ENCODE measurements around the gene DOCK4. TPM values are rescaled to one million over a fixed set of nuclear protein-coding genes. Genes with fewer than 3 reads are reported as not detected.

The DOCK4 gene
- total RNA-seq, 2 experiments from 2014 or later, result 0.64 to 0.87 TPM

GRCh38 chr7:111732923-111733322, 473.3 kb downstream of the DOCK4 start:
- CTCF ChIA-PET, result no interaction called here
- H3K27me3 Mint-ChIP-seq, result peaks cover 3% of the 10 kb centered on the region
- no peak overlapping the region for H3K27ac Mint-ChIP-seq
- ATAC-seq (no peak), DNase-seq (no peak)
- H3K9me3 Mint-ChIP-seq (ENCODE audit: low read depth), result no peaks in the 10 kb centered on the region
- no peak overlapping the region for H3K4me3 Mint-ChIP-seq
- H3K36me3 Mint-ChIP-seq, result no peaks in the 10 kb centered on the region
- H3K4me1 Mint-ChIP-seq, result no peaks in the 10 kb centered on the region

GRCh38 chr7:111730476-111731300, 475.5 kb downstream of the DOCK4 start:
- H3K9me3 Mint-ChIP-seq (ENCODE audit: low read depth), result no peaks in the 10 kb centered on the region
- CTCF ChIA-PET, result interaction anchor here (0.9 to 1.3 kb wide), 3 partner anchors 8 to 619 kb away, joined by 3 read pairs; no protein-coding TSS in a partner anchor
- H3K4me1 Mint-ChIP-seq, result no peaks in the 10 kb centered on the region
- no peak overlapping the region for H3K4me3 Mint-ChIP-seq
- no peak overlapping the region for H3K27ac Mint-ChIP-seq
- ATAC-seq, result peak; percentile 20
- no peak for DNase-seq
- H3K27me3 Mint-ChIP-seq, result peaks cover 2% of the 10 kb centered on the region
- H3K36me3 Mint-ChIP-seq, result no peaks in the 10 kb centered on the region

- no peak for DNase-seq
- Mint-ChIP-seq H3K27me3 (no peaks in the 10 kb centered on the region), H3K4me3 (no peak overlapping the region), H3K27ac (no peak overlapping the region), H3K4me1 (no peaks in the 10 kb centered on the region), H3K36me3 (no peaks in the 10 kb centered on the region), H3K9me3 (ENCODE audit: low read depth) (no peaks in the 10 kb centered on the region)
- CTCF ChIA-PET, result interaction anchor here (0.9 to 1.2 kb wide), 2 partner anchors 10 to 619 kb away, joined by 3 read pairs; no protein-coding TSS in a partner anchor
- no peak for ATAC-seq
Observed at GRCh38 chr7:111730057-111730456, 476.1 kb downstream of the DOCK4 start.

DNA sequence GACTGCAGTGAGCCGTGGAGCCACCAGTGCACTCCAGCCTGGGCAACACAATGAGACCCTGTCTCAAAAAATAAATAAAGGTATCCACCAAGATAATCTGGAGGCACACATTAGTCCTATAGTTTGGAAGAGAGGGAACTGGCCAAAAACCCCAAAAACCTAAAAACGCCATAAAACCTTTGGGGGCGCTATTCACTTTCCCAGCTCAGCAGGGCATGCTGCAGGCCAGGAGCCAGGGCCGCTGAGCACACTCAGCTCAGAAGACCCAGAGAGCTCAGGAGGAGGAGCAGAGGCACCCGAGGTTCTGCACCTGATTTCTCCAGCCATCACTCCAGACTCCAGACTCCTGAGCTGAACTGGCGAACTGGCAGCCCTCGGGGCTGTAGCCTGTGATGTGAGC, 476.7 kb downstream of the DOCK4 start:
- no peak for ATAC-seq
- Mint-ChIP-seq H3K27ac (no peak overlapping the region), H3K36me3 (no peaks in the 10 kb centered on the region), H3K27me3 (no peaks in the 10 kb centered on the region), H3K4me1 (no peaks in the 10 kb centered on the region), H3K4me3 (no peak overlapping the region), H3K9me3 (ENCODE audit: low read depth) (no peaks in the 10 kb centered on the region)
- no peak for DNase-seq
- CTCF ChIA-PET, result interaction anchor here (0.8 to 1.2 kb wide), 3 partner anchors 10 to 618 kb away, joined by 3 to 4 read pairs (median 3); no protein-coding TSS in a partner anchor

GRCh38 chr7:111728635-111728995, 477.6 kb downstream of the DOCK4 start:
- no peaks in the 10 kb centered on the region for H3K36me3 Mint-ChIP-seq
- no peak for ATAC-seq
- CTCF ChIA-PET, result no interaction called here
- peaks cover 4% of the 10 kb centered on the region for H3K27me3 Mint-ChIP-seq
- H3K4me3 Mint-ChIP-seq, result no peak overlapping the region
- DNase-seq, result no peak
- no peaks in the 10 kb centered on the region for H3K4me1 Mint-ChIP-seq
- H3K9me3 Mint-ChIP-seq (ENCODE audit: low read depth), result no peaks in the 10 kb centered on the region
- H3K27ac Mint-ChIP-seq, result no peak overlapping the region

DNA sequence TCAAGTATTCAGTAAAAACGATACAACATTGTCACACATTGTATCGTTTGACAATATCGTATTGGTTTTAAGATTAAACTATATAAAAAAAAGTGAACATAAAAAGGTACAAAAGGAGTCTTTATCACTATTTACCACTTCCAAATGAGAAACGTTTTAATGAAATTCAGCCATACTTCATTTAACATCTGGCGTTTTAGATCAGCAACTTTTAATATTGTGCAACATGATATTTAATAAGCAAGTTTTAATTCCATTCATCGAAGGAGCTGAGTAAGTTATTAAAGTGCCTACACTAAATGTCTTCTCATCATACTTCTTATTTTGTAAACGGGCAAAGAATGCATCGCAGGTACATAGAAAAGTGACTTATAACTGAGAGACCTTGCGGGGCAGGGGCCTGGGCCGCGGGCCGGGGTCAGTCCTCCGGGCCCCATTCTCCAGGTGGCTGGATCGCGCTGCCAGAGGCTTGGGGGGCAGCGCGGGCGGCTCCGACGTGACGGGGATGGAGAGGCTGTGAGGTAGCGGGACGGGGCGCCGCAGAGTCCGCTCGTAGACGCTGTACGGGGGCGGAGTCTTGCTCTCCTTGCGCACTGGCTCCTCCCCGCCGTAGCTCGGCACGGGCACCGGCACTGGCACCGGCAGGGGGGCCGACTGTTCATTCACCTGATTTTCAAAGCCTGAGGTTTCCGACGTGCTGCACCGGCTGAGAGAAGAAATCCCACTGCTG, 478.1 kb downstream of the DOCK4 start:
- Mint-ChIP-seq H3K27ac (no peak overlapping the region), H3K36me3 (no peaks in the 10 kb centered on the region), H3K27me3 (peaks cover 4% of the 10 kb centered on the region), H3K4me1 (no peaks in the 10 kb centered on the region), H3K4me3 (no peak overlapping the region), H3K9me3 (ENCODE audit: low read depth) (no peaks in the 10 kb centered on the region)
- DNase-seq, result no peak
- ATAC-seq, result no peak
- CTCF ChIA-PET, result interaction anchor here (0.6 kb wide), 1 partner anchor 44 kb away, joined by 3 read pairs; no protein-coding TSS in a partner anchor

DNA sequence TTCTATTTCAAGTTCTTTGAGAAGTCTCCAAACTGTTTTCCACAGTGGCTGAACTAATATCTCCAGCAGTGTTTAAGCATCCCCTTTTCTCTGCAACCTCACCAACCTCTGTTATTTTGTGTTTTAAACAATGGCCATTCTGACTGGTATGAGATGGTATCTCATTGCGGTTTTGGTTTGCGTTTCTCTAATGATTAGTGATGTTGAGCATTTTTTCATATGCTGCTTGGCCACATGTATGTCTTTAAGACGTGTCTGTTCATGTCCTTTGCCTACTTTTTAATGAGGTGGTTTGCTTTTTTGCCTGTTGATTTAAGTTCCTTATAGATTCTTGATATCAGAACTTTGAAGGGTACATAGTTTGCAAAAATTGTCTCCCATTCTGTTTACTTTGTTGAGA, 487.3 kb downstream of the DOCK4 start:
- Mint-ChIP-seq H3K27ac (no peak overlapping the region), H3K27me3 (peaks cover 4% of the 10 kb centered on the region), H3K4me3 (no peak overlapping the region), H3K4me1 (no peaks in the 10 kb centered on the region), H3K36me3 (no peaks in the 10 kb centered on the region), H3K9me3 (ENCODE audit: low read depth) (no peaks in the 10 kb centered on the region)
- DNase-seq (no peak), ATAC-seq (no peak)
- CTCF ChIA-PET, result no interaction called here

DNA sequence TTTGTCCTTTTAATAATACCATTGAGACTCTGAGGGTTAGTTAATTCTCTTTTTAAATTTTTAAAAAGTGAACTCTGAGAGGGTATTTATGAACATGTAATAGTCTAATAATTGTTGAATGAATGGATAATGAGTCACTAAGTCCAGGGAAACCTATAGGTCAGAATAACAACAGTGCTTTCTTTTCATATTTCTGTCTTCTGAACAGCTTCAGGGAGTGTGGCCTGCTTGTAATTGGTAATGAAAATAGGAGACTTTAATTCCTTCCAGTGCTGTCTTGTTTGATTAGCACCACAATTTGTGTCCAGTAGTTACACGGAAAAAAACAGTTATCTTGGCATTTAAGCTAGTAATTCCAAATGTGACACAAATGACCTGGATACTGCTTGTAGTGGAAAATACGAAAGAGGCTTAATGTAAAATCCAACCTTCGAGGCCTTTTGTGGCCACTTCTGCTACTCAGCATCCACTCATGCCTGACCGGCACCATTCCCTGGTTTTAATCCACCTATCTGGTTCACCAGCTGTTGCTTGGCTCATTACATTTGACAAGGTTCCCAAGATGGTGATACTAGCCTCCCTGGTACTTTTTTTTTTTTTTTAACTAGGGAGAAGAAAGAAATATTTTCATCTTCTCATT, 494.7 kb downstream of the DOCK4 start:
- no peaks in the 10 kb centered on the region for H3K4me1 Mint-ChIP-seq
- CTCF ChIA-PET, result no interaction called here
- H3K9me3 Mint-ChIP-seq (ENCODE audit: low read depth), result no peaks in the 10 kb centered on the region
- no peaks in the 10 kb centered on the region for H3K36me3 Mint-ChIP-seq
- no peak overlapping the region for H3K27ac Mint-ChIP-seq
- peaks cover 3% of the 10 kb centered on the region for H3K27me3 Mint-ChIP-seq
- H3K4me3 Mint-ChIP-seq, result no peak overlapping the region
- DNase-seq (no peak), ATAC-seq (no peak)

DNA sequence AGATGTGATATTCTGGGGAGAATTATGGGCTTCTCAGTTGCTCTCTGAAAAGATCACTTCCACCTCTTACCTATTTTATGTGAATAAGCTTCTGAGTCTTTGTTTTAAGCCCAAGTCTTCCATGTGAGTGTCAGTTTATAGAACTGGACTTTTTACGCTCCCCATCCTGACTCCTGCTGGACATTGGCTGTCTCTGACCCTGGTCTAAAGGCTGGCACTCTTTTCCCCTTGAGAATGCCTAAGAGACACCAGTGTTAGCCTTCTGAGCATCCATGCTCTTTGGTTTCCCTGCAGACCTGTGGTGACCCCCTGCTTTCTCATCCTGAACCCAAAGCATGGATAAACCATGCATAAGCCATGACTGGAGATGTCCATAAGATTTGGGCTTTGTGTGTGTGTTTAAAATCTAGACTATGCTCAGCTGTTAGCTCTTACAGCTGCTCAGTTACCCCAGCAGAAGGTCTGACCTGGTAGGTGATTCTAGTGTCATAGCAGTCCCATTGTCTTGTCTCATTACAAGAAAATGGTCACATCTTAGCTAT, 495.3 kb downstream of the DOCK4 start:
- Mint-ChIP-seq H3K9me3 (ENCODE audit: low read depth) (no peaks in the 10 kb centered on the region), H3K36me3 (no peaks in the 10 kb centered on the region), H3K27ac (no peak overlapping the region), H3K27me3 (peaks cover 3% of the 10 kb centered on the region), H3K4me3 (no peak overlapping the region), H3K4me1 (no peaks in the 10 kb centered on the region)
- CTCF ChIA-PET, result no interaction called here
- DNase-seq, result no peak
- ATAC-seq, result no peak

DNA sequence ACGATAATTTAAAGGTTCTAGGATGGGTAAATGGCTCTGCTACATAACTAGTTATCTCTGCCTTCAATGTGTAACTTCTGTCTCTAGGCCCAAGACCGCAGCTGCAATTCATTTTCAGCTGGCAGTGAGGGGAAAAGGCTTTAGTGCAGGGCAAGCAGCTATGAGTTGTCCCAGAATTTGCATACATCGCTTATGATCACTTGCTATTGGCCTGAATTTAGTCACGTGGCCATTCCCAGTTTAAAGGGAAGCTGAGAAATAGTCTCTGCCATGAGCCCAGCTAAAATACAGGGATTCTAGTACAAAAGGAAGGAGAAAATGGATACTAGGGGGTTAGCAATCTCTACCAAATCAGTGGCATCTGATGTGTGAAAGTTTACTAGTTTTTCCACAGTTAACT, 498.1 kb downstream of the DOCK4 start:
- H3K4me1 Mint-ChIP-seq, result no peaks in the 10 kb centered on the region
- no peaks in the 10 kb centered on the region for H3K36me3 Mint-ChIP-seq
- H3K4me3 Mint-ChIP-seq, result no peak overlapping the region
- ATAC-seq (no peak), DNase-seq (no peak)
- CTCF ChIA-PET, result no interaction called here
- H3K27ac Mint-ChIP-seq, result no peak overlapping the region
- H3K27me3 Mint-ChIP-seq, result peaks cover 7% of the 10 kb centered on the region
- H3K9me3 Mint-ChIP-seq (ENCODE audit: low read depth), result no peaks in the 10 kb centered on the region

DNA sequence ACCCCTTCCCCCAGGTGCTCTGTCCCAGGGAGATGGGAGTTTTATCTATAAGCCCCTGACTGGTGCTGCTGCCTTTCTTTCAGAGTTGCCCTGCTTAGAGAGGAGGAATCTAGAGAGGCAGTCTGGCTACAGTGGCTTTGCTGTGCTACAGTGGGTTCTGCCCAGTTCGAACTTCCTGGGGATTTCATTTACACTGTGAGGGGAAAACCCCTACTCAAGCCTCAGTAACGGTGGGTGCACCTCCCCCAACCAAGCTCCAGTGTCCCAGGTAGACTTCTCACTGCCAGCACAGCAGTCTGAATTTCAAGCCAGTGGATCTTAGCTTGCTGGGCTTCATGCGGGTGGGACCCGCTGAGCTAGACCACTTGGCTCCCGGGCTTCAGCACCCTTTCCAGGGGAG, 500.4 kb downstream of the DOCK4 start:
- DNase-seq, result no peak
- CTCF ChIA-PET, result no interaction called here
- no peak overlapping the region for H3K4me3 Mint-ChIP-seq
- no peaks in the 10 kb centered on the region for H3K4me1 Mint-ChIP-seq
- no peak overlapping the region for H3K27ac Mint-ChIP-seq
- no peak for ATAC-seq
- no peaks in the 10 kb centered on the region for H3K36me3 Mint-ChIP-seq
- peaks cover 7% of the 10 kb centered on the region for H3K27me3 Mint-ChIP-seq
- H3K9me3 Mint-ChIP-seq (ENCODE audit: low read depth), result no peaks in the 10 kb centered on the region

DNA sequence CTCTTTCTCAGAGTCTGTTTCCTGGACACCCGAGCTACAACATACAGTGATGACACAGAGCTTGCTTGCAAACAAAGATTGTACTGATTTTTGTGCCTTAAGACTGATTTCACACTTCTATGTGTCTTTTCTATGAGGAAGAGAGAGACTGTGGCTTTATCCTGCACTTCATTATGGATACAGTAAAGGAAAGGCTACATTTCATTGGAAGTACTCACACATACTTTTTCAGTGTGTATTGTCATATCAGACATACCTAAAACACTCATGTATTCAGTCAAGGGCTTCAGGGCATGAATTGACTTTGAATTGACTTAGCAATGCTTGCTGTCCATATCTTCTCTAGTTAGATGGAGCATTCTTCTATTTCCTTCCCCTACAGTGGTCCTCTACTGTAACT, 508.4 kb downstream of the DOCK4 start:
- Mint-ChIP-seq H3K27ac (no peak overlapping the region), H3K36me3 (no peaks in the 10 kb centered on the region), H3K9me3 (ENCODE audit: low read depth) (no peaks in the 10 kb centered on the region), H3K27me3 (no peaks in the 10 kb centered on the region), H3K4me3 (no peak overlapping the region), H3K4me1 (no peaks in the 10 kb centered on the region)
- ATAC-seq, result no peak
- CTCF ChIA-PET, result no interaction called here
- DNase-seq, result no peak

GRCh38 chr7:111694376-111694775, 511.8 kb downstream of the DOCK4 start:
- Mint-ChIP-seq H3K27me3 (no peaks in the 10 kb centered on the region), H3K27ac (no peak overlapping the region), H3K36me3 (no peaks in the 10 kb centered on the region), H3K9me3 (ENCODE audit: low read depth) (no peaks in the 10 kb centered on the region), H3K4me1 (no peaks in the 10 kb centered on the region), H3K4me3 (no peak overlapping the region)
- ATAC-seq (no peak), DNase-seq (no peak)
- CTCF ChIA-PET, result no interaction called here
